GM19025 (cell line): ENCODE results near the gene PLEKHG3.

ENCODE experiments used
- ATAC-seq: cut with Tn5 transposase; IDR thresholded peaks from one replicate; pipeline ENCODE4 v1.9.1; 2021; ENCODE audit warnings: mild to moderate bottlenecking, low read depth, moderate library complexity; ENCODE audit not compliant: unreplicated experiment

PLEKHG3 gene

GRCh38 chr14:64773577-64773976 lies 69.4 kb downstream of the PLEKHG3 start:
- no peak for ATAC-seq

GRCh38 chr14:64774272-64774671 lies 70.0 kb downstream of the PLEKHG3 start:
- ATAC-seq, result no peak

DNA sequence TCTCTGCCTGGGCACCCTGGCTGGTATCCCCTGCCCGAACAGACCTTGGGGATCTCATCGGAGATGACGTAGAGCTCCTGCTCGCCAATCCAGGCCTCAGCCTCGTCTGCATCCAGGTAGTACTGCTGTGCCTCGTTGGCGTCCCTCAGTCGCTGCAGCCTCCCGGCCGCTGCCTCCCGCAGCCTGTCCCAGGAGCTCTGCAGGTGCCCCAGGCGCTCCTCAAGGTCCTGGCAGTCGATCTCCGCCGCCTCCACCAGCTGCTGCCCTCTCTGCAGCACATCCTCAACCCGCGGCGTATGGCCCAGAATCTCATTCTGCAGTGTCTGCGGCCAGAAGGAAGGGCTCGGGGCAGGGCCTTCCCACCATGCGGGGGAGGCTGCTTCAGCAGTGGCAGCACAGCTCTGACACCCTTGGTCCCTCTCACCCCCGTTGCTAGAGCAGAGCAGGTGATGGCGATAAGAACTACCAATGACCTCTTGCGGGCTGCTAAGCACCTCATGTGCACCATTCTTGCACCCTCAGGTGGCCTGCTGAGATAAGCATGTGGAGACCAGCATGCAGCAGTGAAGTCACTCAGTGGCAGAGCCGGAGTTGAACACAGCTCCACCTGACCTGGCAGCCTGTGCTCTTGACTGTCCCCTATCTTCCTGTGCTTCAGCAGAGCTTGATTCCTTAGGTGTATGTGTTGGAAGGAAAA lies 71.0 kb downstream of the PLEKHG3 start:
- no peak for ATAC-seq

DNA sequence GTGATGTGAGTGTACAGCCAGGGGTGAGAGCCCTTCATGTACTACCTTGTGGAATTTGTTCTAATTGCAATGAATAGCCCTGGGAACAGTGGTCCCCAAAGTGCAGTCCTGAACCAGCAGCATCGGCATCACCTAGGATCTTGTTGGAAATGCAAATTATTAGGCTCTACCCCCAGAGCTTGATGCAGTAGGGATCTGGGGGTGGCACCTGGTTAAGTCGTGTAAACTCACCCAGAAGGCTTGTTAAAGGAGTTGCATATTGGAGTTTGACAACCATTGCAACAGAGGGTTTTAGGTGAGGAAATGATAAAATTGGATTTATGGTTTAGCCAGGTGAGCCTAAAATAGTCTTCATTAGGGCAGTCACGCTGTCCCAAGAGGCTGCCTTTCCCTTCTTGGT lies 73.2 kb downstream of the PLEKHG3 start:
- no peak for ATAC-seq

- no peak for ATAC-seq
Measured at GRCh38 chr14:64778104-64778754, 74.0 kb downstream of the PLEKHG3 start.

GRCh38 chr14:64779472-64779871 lies 75.2 kb downstream of the PLEKHG3 start:
- ATAC-seq, result no peak

- no peak for ATAC-seq
Measured at GRCh38 chr14:64782196-64782595, 78.0 kb downstream of the PLEKHG3 start.

DNA sequence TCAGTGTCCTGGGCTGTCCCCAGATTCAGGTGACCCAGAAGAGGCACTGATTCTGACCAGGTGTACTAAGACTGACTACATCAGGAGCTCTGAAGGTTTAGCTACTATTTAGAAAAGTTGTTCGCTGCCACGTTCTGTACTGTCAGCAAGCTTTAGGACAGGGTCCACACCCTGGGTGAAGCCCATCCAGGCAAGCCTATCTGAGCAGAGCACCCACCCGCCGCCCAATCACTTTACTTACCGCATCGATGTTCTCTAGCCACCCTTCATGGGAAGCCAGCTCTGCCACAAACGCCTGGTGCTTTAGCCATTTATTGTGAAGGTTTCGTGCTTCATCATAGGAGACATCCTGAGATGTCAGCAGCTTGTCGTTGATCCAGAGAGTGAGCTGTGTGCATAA lies 79.8 kb downstream of the PLEKHG3 start:
- no peak for ATAC-seq

DNA sequence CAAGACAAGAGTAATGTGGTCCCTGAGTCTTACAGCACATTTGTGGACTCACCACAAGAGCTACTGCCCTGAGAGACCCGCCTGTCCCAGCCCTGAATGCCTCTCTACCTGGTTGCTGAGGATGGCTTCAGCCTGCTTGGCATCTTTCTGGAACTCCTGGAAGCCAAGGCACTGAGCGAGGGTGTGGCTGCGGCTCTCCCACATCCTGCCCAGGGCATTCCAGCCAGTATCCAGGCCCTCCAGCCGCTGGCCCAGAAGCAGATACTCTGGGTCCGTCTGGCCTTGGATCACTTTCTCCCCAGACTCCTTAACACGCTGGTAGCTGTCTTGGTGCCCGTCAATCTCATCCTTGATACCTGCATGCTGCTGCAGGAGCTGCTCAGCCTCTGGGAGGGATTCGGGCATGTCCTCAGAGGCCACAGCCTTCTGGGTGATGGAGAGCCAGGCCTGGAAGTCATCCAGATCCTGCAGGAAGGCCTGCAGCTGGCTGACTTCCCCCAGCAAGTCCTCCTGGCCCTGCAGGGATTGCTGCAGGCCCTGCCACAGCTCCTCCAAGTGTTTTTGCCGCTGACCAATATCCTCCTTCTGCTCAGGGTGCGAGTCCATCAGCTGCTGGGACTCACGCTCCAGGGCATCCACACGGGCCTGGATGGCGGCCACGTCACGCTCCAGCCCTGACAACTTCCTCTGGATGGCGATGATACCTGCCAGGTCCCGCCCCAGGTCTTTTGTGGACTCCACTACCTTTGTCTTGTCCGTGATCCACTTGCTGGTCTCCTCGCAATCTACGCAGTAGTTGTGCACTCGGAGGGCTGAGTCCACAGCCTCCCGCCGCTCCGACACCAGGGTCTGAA lies 82.3 kb downstream of the PLEKHG3 start:
- ATAC-seq, result no peak

GRCh38 chr14:64787619-64788018 lies 83.4 kb downstream of the PLEKHG3 start:
- no peak for ATAC-seq

- no peak for ATAC-seq
Measured at GRCh38 chr14:64788706-64789105, 84.5 kb downstream of the PLEKHG3 start.

DNA sequence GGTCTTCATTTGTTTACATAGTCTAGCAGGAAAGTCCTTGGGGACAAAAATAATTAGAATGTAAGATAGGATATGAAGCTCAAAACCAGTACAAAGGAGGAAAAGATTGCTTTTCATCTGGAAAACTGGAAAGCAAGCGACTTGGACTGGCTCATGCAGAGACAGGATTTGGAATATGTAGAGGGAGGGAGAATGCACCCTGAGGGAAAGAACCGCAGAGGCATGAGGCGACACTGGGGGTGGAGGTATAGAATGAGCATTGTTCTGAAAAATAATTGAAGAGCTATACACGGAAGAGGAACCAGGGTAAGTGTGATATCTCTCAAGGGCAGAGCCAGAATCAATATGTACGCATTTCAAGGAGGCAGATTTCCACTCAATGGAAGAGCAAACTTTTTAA lies 85.5 kb downstream of the PLEKHG3 start:
- no peak for ATAC-seq

DNA sequence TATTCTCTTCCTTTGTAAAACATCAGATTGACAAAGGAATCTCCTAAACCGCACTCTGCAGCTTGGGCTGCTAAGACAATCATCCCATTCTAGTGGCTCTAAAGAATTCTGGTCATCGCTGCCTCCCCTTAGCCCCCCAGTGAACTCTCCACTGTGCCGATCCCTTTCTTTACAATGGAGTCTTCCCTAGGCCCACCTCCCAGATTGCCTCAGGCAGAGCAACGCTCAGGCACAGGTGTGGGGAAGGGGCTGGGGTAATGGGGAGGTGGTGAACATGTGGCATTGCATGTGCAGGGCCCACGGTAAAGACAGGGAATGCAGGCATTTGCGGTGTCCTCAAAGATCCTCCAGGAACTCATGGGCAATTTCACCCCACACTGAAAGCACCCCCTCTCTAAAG lies 86.3 kb downstream of the PLEKHG3 start:
- no peak for ATAC-seq

DNA sequence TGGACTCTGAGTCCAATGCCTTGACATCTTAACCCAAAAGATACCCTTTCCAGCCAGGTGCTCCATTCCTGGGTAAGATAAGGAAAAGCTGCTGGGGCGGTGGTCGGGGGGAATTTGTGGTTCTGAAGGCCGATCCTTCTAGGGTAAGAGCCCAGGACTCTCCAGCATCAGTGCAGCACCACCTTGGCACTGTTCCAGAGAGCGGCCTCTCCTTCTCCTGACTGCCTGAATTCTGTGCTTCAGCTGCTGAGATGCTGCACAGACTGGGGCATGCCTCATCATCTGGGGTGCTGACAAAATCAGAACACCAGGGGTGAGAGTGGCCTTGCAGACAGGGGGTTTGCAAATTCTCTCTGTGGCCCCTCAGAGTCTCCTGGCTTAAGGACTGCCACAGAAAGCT lies 88.0 kb downstream of the PLEKHG3 start:
- ATAC-seq, result no peak

DNA sequence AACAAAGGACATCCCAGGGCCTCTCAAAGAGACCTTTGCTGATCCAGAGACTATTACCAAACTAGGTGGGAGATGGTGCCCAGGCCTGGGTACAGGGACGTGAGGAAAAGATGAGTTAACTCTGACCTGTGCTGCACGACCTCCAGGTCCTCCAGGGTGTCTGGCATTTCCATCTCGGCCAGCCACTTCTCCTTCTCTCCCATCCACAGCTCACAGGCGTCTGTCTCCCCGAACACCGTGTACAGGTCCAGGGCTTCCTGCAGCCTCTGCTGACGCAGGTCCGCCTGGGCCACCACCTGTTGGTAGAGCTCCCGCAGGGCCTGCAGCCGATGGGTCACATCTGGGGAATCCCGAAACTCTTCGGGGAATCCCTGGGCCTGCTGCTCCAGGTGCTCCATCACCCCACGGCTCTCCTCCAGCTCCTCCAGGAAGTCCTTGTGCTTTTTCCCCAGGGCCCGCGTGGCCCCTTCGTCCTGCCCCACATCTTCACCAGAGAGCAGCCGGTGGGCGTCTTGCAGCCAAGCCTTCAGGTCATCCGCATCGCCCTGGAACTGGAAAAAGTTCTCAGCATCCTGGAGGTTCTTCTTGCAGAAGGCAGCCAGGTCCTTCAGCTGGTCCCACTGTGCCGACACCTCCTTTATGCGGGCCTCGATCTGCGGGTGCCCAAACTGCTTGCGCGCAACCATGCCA lies 88.8 kb downstream of the PLEKHG3 start:
- ATAC-seq, result no peak

DNA sequence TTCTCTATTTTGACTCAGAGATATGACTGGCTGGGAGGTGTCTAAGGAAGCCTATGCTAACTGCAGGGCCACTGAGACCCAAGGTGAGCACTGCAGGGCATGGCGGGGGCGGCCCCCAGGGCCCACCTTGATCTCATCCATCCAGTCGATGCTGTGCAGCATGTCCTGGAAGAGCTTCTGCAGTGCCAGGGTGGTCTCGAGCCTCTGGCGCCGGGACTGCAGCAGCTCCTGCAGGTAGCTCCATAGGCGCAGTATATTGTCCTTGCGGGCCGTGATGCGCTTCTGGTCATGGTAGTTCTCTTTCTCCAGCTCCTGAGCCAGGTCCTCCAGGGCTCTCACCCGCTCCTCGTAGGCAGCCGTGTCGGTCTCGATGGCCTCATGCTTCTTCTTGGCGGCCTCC lies 91.0 kb downstream of the PLEKHG3 start:
- no peak for ATAC-seq

DNA sequence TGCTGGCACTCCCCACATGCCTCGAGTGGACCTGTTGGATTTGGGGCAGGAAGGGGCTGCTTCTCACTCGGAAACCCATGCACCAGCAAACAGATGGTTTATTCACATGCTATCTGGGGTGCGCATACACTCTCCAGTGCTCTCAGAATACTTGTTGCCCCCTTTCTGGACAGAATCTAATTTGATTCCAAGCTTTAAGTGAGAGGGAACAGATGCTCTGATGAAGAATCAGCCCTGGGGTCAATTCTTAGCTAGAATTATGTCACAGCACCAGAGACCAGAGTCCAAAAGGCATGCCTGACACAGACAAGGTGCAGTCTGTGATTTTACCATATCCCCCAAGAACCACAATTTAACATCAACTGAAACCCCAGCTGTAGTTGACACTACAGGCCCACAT lies 91.7 kb downstream of the PLEKHG3 start:
- no peak for ATAC-seq

DNA sequence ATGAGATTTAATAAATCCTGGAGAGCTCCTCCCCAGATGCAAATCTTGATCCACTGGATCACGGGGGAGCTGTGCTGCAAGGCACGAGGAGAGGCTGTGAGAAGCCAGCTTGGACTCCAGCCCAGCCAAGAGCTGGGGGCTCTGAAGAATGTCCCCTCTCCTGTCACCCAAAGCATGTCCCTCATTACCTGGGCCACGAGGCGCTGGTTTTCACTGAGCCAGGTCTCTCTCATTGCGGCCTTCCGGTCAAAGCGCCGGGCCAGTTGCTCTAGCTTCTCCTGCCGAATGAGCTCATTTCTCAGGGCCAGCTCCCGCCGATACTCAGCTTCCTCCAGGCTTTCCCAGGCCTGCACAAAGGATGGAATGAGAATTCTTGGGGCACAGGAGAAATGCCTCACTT lies 92.1 kb downstream of the PLEKHG3 start:
- ATAC-seq, result no peak

DNA sequence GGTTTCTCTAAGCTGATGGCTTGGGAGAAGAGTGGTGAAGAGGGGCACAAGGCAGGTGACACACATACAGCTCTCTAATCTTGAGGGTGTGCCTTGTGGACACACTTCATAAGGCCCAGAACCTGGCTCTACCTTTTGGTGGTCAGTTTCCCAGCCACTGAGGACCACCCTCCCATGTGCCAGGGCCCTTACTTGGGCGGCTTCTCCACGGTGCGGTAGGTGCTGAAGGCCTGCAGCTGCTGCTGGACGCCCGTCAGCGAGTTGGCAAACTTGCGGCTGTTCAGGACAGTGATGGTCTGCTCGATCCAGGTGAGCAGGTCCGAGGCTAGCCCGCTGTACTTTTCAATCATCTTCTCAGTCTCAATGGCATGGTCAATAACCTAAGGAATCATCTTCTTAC lies 95.3 kb downstream of the PLEKHG3 start:
- no peak for ATAC-seq
